Measurements from ENCODE around the gene IL17RA.
"Not testable (repeated sequence)": the region's sequence is repeated elsewhere in the genome, so short reads cannot be mapped to it uniquely, and the experiment has no call there.

The IL17RA gene, protein sequence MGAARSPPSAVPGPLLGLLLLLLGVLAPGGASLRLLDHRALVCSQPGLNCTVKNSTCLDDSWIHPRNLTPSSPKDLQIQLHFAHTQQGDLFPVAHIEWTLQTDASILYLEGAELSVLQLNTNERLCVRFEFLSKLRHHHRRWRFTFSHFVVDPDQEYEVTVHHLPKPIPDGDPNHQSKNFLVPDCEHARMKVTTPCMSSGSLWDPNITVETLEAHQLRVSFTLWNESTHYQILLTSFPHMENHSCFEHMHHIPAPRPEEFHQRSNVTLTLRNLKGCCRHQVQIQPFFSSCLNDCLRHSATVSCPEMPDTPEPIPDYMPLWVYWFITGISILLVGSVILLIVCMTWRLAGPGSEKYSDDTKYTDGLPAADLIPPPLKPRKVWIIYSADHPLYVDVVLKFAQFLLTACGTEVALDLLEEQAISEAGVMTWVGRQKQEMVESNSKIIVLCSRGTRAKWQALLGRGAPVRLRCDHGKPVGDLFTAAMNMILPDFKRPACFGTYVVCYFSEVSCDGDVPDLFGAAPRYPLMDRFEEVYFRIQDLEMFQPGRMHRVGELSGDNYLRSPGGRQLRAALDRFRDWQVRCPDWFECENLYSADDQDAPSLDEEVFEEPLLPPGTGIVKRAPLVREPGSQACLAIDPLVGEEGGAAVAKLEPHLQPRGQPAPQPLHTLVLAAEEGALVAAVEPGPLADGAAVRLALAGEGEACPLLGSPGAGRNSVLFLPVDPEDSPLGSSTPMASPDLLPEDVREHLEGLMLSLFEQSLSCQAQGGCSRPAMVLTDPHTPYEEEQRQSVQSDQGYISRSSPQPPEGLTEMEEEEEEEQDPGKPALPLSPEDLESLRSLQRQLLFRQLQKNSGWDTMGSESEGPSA
- total RNA-seq, result 64.3 to 183 (median 139) reads per million in 3 experiments

DNA sequence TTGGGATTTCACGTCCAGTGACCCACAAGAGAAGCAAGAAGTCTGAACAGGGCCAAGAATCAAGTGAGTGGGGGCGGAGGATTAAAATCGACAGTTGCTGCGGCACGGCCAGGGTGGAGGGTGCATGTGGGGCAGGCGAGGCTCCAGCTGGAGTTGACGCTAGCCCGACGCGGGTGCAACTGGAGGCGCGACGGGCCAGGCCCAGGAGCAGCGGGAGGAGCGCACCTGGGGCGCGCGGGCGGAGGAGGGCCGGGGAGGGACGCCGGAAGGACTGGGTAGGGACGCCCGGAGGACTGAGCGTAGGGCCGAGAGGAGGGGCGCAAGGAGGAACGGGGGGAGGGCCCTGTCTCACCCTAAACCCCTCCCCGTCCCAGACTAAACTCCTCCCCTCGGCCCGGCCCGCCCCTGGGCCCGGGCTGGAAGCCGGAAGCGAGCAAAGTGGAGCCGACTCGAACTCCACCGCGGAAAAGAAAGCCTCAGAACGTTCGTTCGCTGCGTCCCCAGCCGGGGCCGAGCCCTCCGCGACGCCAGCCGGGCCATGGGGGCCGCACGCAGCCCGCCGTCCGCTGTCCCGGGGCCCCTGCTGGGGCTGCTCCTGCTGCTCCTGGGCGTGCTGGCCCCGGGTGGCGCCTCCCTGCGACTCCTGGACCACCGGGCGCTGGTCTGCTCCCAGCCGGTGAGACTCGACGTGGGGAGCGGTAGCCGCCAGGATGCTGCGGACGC lies at the start of gene IL17RA:
TSS of gene IL17RA (plus strand) at position 447 of the 723 bp plus-strand sequence. CDS start at position 539, 92 bp downstream.
- DNase-seq, result peak; percentile 92

DNA sequence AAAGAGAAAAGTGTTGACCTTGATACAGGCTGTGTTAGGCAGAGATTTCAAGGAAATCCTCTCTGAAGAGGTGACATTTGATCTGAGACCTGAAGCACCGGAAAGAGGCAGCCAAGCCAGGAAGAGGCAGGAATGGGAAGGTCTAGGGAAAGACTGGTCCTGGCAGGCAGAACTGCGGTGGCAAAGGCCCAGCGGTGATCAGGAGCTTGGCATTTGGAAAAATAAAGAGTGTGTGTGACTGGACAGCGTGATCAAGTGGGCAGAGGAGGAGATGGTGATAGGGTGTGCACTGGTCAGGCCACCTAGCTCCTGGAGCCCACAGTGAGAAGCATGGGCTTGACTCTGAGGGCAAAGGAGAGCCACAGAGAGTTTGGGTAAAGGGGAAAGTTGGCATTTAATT lies 49.6 kb upstream of the IL17RA start:
- no peak for DNase-seq

DNA sequence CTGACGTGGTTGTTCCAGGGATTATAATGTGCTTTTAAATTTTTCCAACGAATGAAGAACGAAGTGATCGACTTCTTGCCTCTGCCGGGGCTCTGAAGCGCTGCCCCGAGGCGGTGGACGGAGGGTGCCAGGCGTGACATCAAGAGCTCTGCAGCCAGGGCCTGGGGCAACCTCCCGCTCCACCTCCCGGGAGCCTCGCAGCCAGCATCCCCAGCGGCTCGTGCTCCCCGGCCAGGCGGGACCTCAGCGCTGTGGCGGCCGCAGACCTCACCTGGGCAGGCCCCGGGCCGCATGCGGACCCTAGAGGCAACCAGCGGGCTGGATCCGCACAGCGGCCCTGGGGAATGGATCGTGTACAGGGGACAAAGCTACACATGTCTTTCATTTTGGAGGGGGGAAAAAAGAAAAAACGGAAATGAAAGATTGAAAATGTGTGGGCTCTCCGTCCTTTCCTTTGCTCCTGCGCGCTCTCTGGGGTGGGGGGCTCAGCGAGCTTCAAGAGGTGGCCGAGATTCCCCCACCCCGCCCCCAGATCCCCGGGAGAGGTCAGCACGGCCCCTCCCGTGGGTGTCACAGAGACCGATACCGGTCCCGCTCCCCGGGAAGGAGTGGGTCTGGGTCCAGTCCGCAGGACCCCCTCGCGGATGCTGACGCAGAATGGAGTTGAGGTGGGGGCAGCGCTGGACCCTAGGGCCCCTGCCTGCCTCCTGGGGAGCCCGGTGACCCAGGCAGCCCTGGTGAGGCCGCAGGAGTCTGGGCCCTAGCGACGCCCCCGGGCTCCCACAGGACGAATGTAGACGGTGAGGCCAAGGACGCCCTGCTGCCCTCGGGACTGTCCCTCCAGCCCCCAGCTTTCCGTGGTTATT lies 48.6 kb upstream of the IL17RA start:
- not testable (repeated sequence) for DNase-seq

DNA sequence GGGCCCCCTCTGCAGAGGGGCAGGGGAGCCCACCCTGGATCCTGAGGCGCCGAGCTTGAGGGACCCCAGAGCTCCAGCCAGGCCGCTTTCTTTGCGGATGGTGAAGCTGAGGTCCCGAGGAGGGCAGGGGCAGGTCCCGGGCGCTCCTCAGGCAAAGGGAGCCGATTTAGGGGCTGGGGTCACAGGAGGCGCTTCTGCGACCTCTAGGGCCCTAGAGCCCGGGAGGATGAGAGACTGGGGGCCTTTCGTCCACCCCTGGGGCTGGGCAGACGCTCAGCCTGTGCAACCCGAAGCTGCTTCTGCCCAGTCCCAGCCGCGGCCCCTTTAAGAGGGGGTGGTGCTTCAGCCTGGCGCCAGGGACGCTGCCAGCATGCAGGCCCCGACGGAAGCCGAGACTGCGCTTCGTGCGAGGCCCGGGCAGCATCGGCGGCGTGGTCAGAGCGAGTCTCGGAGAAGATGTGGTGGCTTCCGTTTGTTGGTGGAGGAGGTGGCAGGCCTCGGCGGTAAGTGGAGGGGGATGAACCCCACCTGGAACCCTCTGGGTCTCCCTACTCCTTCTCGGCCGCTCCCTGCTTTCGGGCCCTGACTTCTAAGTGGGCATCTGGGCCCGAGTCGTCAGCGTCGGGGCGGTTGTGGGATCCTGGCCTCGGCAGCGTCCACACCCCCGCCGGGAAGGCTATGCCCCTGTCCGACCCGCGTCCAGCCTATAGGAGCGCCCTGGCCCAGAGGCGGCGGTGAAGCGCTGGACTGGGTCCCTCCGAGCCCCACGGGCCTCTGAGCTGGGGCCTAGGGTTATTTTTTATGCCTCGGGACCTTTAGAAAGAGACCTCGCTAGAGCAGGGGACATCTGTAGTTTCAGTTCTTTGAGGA lies 47.7 kb upstream of the IL17RA start:
- DNase-seq, result not testable (repeated sequence)

DNA sequence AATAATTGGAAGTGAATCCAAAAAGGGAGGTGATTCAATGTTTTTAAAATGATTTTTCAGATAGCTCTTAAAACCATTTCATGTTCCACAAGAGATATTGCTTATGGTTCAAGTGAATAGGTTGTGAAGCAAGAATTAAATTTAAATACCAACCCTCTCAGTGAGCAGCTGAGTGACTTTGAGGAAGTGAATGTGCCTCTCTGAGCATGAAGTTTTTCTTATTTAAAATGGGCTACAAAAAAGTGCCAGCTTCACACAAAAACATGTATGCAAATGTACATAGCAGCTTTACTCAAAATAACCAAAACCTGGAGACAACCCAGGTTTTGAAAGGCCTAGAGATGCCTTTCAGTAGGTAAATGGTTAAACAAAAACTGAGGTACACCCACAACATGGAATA lies 41.3 kb upstream of the IL17RA start:
- DNase-seq, result no peak

DNA sequence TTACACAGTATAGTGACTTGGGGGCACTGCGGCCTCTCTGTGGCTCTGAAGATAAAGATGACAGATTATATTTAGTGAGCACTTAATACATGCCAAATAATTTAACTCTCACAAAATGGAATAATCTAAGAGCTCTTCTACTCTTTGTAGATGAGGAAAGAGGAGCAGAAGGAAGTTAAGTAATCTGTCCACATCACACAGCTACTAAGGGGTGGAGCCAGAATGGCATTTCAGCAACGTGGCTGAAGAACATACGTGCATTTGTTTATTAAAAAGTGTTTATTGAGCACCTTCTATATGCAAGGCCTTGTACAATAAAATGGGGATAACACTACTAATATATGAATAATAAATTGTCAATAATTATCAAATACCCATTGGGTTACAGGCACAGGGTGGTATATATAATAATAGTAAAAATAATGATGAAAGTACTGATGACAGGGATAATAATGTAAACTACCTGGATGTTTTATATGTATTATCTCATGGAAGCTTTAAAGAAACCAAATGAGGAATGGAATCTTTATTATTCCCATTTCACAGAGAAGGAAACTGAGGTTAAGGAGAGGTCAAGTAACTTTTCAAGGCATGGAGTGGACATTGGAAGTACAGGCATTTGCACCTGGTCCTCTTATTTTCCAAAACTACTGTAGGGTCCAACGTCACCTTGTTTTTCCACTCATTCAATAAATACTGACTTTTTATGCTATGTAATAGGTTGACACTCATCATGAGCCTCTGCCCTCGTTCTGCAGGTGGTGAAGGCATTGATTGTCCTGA lies 38.0 kb upstream of the IL17RA start:
- no peak for DNase-seq

DNA sequence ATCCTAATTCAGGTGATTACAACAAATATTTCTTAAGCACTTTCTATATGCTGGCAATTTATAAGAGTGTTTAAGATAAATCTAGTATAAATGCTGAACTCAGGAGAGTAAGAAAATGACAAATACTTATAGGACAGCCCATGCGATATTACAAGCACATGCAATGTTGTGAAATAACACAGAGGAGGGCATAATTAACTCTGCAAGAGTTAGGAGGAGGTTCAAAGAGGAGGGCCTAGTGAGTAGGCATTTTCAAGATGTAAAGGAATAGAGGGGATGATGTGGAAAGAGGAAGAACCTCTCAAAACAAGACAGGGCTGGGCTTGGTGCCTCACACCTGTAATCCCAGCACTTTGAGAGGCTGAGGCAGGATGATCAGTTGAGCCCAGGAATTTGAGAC lies 37.1 kb upstream of the IL17RA start:
- DNase-seq, result no peak

DNA sequence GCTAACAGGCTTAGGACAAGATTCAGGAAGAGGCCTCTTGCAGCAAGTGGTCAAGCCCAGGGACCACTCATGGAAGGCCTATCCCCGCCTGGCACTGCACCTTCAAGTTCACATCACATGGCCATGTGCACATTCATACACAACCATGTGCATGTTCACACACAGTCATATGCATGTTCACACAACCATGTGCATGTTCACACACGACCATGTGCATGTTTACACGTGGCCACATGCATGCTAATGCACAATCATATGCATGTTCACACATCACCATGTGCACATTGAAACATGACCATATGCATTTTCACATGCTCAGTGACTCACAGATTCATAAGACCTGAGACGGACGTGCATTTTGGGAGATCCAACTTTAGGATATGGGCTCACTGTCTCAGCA lies 28.7 kb upstream of the IL17RA start:
- DNase-seq, result no peak

DNA sequence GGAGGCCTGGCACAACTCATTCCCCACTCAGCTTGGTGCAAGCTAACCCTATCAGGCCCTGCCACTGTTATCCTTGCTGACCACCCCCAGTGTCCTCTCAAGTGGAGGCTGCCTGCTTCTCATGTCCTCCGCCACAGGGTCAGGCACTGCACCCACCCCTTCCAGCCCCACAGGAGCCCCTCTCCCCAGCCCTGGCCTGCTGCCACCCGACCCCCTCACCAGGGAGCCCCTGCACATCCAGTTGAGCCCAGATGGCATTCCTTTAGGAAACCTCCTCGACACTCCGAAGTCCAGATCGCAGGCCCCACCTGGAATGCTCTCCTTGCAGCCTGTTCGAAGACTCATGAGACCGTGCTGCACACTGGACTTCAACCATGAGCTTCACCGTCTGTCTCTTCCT lies 28.0 kb upstream of the IL17RA start:
- no peak for DNase-seq

DNA sequence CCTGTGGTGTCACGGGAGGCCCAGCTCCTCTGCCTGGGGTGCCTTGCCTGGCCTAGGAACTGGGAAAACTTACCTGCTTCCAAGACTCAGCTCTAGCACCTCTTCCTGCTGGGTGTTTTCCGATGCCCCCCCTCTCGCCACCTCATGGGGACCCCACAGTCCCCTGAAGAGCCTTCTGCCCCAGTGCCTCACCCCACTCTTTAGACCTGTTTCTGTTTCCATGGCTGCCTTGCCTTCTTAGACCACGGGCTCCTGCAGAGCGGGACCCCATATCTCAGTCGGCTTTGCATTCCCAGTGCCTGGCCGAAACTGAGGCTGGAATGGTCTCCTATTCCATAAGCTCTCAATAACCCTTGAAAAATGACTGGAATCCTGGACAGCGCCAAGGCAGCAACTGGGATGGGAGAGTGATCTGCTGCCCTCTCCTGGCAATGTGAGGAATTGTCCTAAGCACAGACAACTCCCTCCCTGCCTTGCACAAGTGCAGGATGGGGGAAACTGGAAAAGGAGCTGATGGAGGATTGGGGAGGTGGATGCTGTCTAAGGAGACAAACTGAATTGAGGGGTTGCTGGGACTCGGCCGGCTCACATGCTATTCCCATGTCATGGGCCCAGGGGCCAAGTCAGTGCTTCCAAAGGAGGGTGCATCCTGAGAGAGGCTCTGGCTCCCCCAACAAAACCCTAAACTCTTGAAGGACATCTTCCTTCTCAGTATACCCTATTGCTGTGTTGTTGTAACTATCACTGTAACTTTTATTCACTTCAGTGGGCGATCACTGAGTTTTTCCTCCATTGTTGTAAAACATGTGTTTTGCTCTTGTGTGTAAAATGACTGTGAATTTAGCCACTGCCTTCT lies 26.6 kb upstream of the IL17RA start:
- DNase-seq, result peak; percentile 17

DNA sequence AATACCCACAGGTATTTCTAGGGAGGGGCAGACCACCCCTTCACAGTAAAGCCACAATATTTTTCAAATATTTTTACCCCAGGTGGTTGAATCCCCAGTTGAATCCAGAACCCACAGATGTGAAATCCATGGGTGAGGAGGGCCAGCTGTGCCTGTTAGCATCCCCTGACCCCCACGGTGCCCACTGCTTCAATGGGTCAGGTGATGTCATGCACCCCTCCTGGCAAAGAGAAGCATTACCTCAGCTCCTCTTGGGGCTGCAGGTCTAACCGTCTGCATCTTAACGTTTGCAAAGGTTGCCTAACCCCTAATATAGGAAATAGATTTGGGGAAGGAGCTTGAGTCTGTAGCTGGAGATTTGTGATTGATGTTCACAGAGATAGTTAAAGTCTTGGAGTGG lies 24.7 kb upstream of the IL17RA start:
- no peak for DNase-seq

DNA sequence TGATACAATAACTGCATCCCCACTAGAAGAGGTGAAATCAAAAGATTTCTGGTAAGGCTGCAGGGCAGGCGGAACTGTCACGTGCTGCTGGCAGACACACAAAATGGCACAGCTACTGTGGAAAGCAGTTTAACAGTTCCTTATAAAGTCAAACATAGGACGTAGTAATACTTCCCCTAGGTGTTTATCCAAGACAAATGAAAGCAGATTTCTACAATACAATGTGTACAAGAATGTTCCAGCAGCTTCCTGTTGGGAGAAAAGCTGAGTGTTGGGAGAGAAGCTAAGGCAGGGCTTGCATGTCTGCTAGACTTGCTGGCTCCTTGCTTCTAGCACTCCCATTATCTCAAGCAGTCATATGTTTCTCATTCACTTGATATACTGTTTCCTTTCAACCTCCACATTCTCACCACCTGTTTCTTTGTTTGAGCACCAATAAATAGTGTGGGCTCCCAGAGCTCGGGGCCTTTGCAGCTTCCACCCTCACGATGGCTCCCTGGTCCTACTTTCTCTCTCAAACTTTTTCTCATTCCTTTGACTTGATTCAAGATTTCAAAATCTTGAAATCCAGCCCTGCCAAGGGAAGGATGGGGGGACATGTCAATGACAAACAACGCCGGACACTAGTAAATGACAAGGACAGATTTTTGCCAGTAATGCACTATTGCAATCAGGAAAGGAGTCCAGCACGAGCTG lies 21.2 kb upstream of the IL17RA start:
- DNase-seq, result no peak

DNA sequence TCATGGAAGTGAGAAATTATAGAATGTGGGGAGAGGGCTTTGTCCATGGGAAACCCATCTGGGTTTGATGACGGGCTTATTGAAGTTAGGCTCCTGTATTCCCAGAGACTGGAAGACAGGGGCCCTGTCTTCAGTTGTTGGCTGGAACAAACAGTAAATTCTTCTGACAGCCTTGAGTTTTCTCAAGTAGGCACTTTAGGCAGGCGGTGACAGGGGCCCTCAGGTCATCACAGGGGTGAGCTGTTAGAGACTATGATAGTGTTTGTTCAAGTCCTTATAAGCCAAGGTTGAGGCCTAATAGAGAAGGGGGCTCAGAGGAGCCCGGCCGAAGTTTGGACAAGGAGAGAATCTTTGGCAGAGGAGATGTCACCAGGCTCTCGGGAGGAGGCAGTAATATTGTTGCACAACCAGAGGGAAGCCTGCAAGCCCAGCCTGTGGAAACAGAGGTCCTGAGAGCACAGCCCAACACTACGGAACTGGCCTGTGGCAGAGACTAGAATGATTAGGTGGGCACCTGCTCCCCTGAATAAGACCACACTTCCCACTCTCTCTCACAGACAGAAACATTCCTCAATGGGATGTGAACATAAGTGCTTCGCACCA lies 20.2 kb upstream of the IL17RA start:
- DNase-seq, result no peak

DNA sequence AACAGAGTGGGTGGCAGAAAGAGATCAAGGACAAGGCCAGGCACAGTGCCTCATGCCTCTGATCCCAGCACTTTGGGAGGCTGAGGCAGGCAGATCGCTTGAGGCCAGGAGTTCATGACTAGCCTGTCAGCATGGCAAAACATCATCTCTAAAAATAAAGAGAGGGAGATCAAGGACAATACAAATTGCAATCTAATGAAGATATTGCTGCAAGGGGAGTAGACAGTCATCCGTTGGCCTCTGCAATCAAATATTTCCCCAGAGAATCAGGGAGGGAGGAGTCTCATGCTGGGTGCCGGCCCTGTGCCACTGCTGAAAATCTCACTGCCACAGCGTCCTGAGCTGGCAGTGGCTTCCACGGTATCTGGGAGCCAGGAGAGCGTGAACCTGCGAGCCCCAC lies 19.4 kb upstream of the IL17RA start:
- DNase-seq, result no peak

DNA sequence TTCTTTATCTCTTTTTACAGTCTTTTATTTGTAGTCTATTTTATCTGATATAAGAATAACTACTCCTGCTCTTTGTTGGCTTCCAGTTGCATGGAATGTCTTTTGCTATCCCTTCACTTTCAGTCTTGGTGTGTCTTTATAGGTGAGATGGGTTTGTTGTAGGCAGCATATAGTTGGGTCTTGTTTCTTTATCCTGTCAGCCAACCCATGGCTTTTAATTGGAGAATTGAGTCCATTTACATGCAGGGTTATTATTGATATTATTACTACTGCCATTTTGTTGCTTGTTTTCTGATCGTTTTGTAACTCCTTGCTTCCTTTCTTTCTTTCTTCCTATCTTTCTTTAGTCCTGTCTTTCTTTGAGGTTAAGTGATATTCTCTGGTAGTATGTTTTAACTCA lies 11.9 kb upstream of the IL17RA start:
- no peak for DNase-seq

DNA sequence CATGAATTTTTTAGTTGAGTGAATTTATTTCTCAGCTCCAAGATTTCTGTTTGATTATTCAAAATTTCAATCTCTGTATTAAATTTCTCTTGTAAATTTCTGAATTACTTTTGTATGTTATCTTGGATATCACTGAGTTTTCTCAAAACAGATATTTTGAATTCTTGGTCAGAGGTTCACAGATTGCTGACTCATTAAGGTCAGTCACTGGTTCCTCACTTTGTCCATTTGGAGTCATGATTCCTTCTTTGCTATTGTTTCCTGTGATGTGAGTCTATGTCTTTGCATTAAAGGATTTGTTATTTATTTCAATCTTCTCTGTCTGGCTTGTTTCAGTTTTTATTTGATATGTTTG lies 10.2 kb upstream of the IL17RA start:
- DNase-seq, result no peak

DNA sequence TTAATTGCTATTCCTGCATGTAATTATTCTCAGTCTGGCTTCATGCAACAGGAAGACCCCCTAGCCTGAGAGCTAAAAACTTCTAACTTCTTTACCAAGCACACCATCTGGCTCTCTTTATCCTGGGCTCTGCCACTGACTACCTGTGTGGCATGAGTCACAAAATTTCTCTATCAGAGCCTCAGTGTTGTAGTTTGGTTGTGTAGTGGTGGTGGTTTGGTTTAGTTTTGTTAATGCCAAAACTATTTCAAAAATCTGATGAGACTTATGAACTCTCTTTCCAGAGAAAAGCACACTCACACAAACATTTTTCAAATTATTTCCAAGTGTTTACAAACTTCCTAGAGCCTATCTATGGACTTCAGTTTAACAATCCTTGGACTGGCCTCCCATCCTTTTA lies 7.5 kb upstream of the IL17RA start:
- DNase-seq, result no peak

DNA sequence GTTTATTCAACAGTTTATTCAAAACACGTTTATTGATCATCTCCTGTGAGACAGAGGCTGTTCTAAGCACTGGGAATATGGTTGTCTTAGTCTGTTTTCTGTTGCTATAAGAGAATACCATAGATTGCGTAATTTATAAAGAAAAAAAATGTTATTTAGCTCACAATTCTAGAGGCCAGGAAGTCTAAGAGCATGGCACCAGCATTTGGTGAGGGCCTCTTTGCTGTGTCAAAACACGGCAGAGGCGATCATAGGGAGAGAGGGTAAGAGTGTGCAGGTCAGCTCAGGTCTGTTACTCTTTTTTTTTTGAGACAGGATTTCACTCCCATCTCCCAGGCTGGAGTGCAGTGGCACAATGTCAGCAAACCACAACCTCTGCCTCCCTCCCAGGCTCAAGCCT lies 5.2 kb upstream of the IL17RA start:
- DNase-seq, result no peak
